ENCODE measurements around the gene SCCPDH.

- TF ChIP-seq POLR2AphosphoS5 (IDR thresholded peaks at IDR 0.05), result no peak
- TF ChIP-seq, protein P1, sequence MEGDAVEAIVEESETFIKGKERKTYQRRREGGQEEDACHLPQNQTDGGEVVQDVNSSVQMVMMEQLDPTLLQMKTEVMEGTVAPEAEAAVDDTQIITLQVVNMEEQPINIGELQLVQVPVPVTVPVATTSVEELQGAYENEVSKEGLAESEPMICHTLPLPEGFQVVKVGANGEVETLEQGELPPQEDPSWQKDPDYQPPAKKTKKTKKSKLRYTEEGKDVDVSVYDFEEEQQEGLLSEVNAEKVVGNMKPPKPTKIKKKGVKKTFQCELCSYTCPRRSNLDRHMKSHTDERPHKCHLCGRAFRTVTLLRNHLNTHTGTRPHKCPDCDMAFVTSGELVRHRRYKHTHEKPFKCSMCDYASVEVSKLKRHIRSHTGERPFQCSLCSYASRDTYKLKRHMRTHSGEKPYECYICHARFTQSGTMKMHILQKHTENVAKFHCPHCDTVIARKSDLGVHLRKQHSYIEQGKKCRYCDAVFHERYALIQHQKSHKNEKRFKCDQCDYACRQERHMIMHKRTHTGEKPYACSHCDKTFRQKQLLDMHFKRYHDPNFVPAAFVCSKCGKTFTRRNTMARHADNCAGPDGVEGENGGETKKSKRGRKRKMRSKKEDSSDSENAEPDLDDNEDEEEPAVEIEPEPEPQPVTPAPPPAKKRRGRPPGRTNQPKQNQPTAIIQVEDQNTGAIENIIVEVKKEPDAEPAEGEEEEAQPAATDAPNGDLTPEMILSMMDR (IDR thresholded peaks at IDR 0.05 in 8 of 11, conservative IDR thresholded peaks at IDR 0.05 in 3 of 11), result no peak
These were observed 61.4 kb downstream of the SCCPDH start for GRCh38 chr1:246785494-246786111.
